ENCODE results near the gene ANK2.

- TF ChIP-seq EZH2 (IDR thresholded peaks at IDR 0.05), result no peak
- TF ChIP-seq CTCF (IDR thresholded peaks at IDR 0.05), result no peak
Measured at GRCh38 chr4:113173126-113173792, 123.8 kb downstream of the ANK2 start.
